Measurements from ENCODE around the gene ZC3HAV1.

DNA sequence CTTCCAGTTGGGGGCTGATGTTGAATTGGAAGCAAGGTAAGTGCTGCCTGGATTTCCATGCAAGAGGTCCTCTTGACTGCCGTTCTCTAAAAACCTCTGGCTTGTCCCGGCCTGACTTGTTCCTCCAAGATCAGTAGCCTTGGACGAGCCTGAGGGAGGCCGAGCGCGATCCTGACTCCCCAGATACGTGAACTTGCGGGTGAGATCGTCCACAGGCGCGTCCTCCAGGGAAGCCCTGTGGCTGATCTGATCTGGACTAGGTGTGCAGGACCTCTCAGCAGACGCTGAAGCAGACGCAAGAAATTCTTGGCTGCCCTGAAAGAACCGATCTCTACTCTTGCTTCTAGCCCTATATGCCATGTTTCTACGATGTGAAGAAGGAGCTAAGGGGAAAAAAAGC, 29.7 kb downstream of the ZC3HAV1 start:
- TF ChIP-seq EZH2 (IDR thresholded peaks at IDR 0.05; ENCODE audit: low read length): no peak
- TF ChIP-seq, protein P1, sequence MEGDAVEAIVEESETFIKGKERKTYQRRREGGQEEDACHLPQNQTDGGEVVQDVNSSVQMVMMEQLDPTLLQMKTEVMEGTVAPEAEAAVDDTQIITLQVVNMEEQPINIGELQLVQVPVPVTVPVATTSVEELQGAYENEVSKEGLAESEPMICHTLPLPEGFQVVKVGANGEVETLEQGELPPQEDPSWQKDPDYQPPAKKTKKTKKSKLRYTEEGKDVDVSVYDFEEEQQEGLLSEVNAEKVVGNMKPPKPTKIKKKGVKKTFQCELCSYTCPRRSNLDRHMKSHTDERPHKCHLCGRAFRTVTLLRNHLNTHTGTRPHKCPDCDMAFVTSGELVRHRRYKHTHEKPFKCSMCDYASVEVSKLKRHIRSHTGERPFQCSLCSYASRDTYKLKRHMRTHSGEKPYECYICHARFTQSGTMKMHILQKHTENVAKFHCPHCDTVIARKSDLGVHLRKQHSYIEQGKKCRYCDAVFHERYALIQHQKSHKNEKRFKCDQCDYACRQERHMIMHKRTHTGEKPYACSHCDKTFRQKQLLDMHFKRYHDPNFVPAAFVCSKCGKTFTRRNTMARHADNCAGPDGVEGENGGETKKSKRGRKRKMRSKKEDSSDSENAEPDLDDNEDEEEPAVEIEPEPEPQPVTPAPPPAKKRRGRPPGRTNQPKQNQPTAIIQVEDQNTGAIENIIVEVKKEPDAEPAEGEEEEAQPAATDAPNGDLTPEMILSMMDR (optimal IDR thresholded peaks at IDR 0.05 in 1 of 3, IDR thresholded peaks at IDR 0.05 in 1 of 3, conservative IDR thresholded peaks at IDR 0.05 in 1 of 3; ENCODE audit: extremely low read depth in 1 of 3, insufficient read depth in 2 of 3, low read length in 3 of 3): no peak
